Umbilical cord (tissue), 2 donors: ENCODE results near the gene EPN1. TPM values are rescaled to one million over a fixed set of nuclear protein-coding genes. Genes with fewer than 3 reads are reported as not detected.
"Not testable (repeated sequence)": the region's sequence is repeated elsewhere in the genome, so short reads cannot be mapped to it uniquely, and the experiment has no call there.

Experiments
- DNase-seq: peaks from one replicate; pipeline ENCODE4 v3.0.0-alpha.2; 2015; ENCODE audit warnings: low spot score
- total RNA-seq: library from RNA; depleted of rRNA; stranded (reverse); fragments of >200 nt; gene quantifications from one replicate; pipeline ENCODE4 v1.2.3, GENCODE V29; 2014; ENCODE audit warnings: low replicate concordance; ENCODE audit not compliant: insufficient read depth

Gene EPN1
- total RNA-seq, 1 donor from 2014 or later, result 7.5 TPM

GRCh38 chr19:55717879-55718711 lies 43.1 kb downstream of the EPN1 start:
- not testable (repeated sequence) for DNase-seq

DNA sequence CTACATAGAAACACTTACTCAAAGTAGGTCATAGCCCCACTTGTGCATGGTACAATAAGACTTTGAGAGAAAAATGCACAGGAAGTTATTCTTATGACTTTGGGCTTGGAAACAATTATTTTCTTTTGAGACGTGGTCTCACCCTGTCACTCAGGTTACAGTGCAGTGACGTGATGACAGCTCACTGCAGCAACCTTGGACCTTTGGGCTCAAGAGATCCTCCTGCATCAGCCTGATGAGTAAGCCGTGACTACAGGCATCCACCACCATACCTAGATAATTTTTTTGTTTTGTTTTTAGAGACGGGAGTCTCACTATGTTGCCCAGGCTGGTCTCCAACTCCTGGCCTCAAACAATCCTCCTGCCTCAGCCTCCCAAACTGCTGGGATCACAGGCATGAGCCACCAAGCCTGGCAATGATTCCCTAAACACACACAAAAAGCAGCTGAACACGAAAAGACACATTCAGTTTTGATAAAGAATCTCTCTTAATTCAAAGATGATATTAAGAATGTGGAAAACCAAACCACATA lies 45.3 kb downstream of the EPN1 start:
- DNase-seq, result no peak

- DNase-seq, result no peak
Measured at GRCh38 chr19:55720801-55721200, 45.8 kb downstream of the EPN1 start.

DNA sequence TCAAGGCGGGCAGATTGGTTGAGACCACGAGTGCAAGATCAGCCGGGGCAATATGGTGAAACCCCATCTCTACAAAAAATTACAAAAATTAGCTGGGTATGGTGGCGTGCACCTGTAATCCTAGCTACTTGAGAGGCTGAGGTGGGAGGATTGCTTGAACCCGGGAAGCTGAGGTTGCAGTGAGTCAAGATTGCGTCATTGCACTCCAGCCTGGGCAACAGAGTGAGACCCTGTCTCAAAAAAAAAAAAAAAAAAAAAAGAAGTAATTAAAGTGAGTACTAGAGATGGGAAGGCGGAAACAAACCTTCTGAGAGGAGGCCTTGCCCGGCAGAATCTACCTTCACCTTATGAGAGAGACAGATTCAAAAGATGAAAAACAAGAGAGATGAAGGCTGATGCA lies 48.5 kb downstream of the EPN1 start:
- no peak for DNase-seq

DNA sequence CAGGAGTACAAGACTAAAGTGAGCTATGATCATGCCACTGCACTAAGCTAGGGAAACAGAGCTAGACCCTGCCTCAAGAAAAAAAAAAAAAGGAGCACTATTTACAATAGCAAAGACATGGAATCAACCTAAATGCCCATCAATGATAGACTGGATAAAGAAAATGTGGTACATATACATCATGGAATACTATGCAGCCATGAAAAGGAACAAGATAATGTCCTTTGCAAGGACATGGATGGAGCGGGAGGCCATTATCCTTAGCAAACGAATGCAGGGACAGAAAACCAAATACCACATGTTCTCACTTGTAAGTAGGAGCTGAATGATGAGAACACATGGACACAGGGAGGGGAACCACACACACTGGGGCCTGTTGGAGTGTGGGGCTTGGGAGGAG lies 55.4 kb downstream of the EPN1 start:
- not testable (repeated sequence) for DNase-seq

DNA sequence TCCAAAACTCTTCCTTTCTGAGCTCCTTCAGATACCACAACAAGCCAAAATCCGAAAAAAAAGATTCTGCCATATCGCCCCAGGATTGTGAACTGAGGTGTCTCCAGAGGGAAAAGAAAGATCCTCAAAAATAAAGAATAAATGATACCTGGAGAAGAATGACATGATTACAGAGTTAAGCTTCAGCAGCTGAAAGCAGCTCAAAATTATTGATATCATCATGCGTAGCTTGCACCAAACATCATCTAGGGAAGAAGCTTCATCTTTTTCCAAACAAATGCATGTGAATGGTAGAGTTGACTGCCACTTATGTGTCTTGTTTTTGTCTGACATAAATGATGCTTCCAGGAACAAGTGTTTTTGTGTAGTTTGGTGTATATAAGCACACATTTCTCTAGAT lies 63.3 kb downstream of the EPN1 start, which contains the start of gene NLRP9:
NLRP9 (minus strand) TSS at position 101 of the 400 bp plus-strand sequence; CDS start at position 73, 28 bp downstream.
- DNase-seq, result no peak

DNA sequence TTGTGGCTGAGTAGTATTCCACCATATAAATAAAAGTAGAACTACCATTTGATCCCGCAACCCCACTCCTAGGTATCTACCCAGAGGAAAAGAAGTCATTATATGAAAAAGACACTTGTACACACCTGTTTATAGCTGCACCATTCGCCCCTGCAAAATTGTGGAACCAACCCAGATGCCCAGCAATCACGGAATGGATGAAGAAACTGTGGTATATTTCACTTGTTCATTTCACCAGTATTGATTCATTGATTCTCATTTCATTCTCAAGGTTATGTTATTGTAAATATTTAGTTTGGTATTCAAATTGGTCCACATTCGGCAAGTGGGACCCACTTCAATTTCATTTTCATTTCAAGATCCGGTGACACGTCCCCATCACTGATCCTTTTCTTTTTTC lies 75.7 kb downstream of the EPN1 start:
- no peak for DNase-seq

DNA sequence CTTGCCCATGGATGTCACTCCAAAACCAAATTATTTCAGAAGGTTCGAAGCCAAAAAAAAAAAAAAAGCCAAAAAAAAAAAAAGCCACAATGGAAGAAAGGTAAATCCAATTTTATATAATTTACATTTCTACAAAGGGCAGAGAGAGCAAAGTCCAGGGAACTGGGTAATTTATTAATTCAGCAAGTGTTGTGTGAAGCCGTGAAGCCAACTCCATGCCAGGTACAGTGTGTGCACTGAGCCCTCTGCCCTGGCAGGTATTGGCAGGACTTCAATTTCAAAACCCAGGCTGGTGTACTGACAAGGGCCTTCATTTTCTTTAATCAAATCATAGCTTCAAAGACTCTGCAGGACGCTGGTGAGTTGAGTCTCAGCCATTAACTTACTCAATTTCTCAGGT lies 78.4 kb downstream of the EPN1 start:
- no peak for DNase-seq

GRCh38 chr19:55756808-55757207 lies 81.8 kb downstream of the EPN1 start:
- not testable (repeated sequence) for DNase-seq

- not testable (repeated sequence) for DNase-seq
Measured at GRCh38 chr19:55758797-55759196, 83.8 kb downstream of the EPN1 start, which contains the start of gene RFPL4A. RFPL4A (plus strand) TSS chr19:55759097; CDS start chr19:55761801, 2,704 bp downstream.

Other genes starting within 250 kb of the EPN1 start
- 1.2 TPM for gene SHISA7, start 231.9 kb upstream of the EPN1 start, total RNA-seq
- 15.9 TPM for gene ISOC2, start 213.6 kb upstream of the EPN1 start, total RNA-seq
- gene C19orf85, start 210.5 kb upstream of the EPN1 start, total RNA-seq, result 3.9 TPM
- gene ZNF628, start 198.6 kb upstream of the EPN1 start, total RNA-seq, result 1.7 TPM
- gene NAT14, start 190.0 kb upstream of the EPN1 start, total RNA-seq, result 18.8 TPM
- gene SSC5D, start 186.8 kb upstream of the EPN1 start, total RNA-seq, result 67.9 TPM
- gene SBK2, start 138.1 kb upstream of the EPN1 start, total RNA-seq, result not detected
- not detected for gene SBK3, start 129.7 kb upstream of the EPN1 start, total RNA-seq
- 1.4 TPM for gene ZNF579, start 94.4 kb upstream of the EPN1 start, total RNA-seq
- 2.4 TPM for gene FIZ1, start 75.7 kb upstream of the EPN1 start, total RNA-seq
- 7.2 TPM for gene ZNF524, start 74.9 kb upstream of the EPN1 start, total RNA-seq
- gene ZNF865, start 69.6 kb upstream of the EPN1 start, total RNA-seq, result 0.72 TPM
- gene ZNF784, start 50.7 kb upstream of the EPN1 start, total RNA-seq, result 5.1 TPM
- 17.1 TPM for gene ZNF580, start 34.2 kb upstream of the EPN1 start, total RNA-seq
- gene ZNF581, start 31.6 kb upstream of the EPN1 start, total RNA-seq, result 20.0 TPM
- gene CCDC106, start 27.0 kb upstream of the EPN1 start, total RNA-seq, result 9.4 TPM
- 40.7 TPM for gene U2AF2, start 20.2 kb upstream of the EPN1 start, total RNA-seq
- 1.2 TPM for gene NLRP9, start 63.2 kb downstream of the EPN1 start, total RNA-seq
- gene RFPL4A, start 83.9 kb downstream of the EPN1 start, total RNA-seq, result not detected
- 20.2 TPM for gene RFPL4AL1, start 93.9 kb downstream of the EPN1 start, total RNA-seq
- gene NLRP11, start 156.8 kb downstream of the EPN1 start, total RNA-seq, result 0.48 TPM
- 0.24 TPM for gene NLRP4, start 161.3 kb downstream of the EPN1 start, total RNA-seq